ENCODE results near the gene KCNK10. TPM values are rescaled to one million over a fixed set of nuclear protein-coding genes. Genes with fewer than 3 reads are reported as not detected.
A peak's percentile ranks its signal among the peaks of the same experiment; 100 is the strongest.

Gene KCNK10
- total and polyA plus RNA-seq, 4 donors: 0.01 TPM; not detected in 3

GRCh38 chr14:88218119-88218915, 104.8 kb downstream of the KCNK10 start:
- H3K4me3 ChIP-seq: no peak overlapping the region
- H3K36me3 ChIP-seq (ENCODE audit: control insufficient read depth in 4 of 4, insufficient read depth in 4 of 4, low read length in 4 of 4): no peaks in the 10 kb centered on the region
- H3K4me1 ChIP-seq (ENCODE audit: control insufficient read depth in 5 of 5, insufficient read depth in 5 of 5, low read length in 5 of 5): no peaks in the 10 kb centered on the region
- no peak for TF ChIP-seq CTCF (IDR thresholded peaks at IDR 0.05; ENCODE audit: control extremely low read depth, extremely low read depth)
- H3K27ac ChIP-seq (ENCODE audit: low read depth in 1 of 2, low read length in 1 of 2): no peak overlapping the region
- no peak overlapping the region for H3K9ac ChIP-seq (ENCODE audit: insufficient read depth in 1 of 2, low read length in 2 of 2)
- no peak for DNase-seq
- WGBS, 2 donors: 58 to 78% methylated on average over 9 of the region's 9 CpGs
- ATAC-seq (ENCODE audit: insufficient read depth, low FRiP score): no peak
- H3K27me3 ChIP-seq (ENCODE audit: control insufficient read depth in 3 of 3, insufficient read depth in 3 of 3, low read length in 2 of 3): no peaks in the 10 kb centered on the region
- peaks cover 0 to 4% (median 3%) of the 10 kb centered on the region in 4 donors for H3K9me3 ChIP-seq (ENCODE audit: control insufficient read depth in 4 of 4, insufficient read depth in 3 of 4, low read length in 3 of 4)

- H3K4me3 ChIP-seq: no peak overlapping the region
- H3K27me3 ChIP-seq (ENCODE audit: control insufficient read depth in 3 of 3, insufficient read depth in 3 of 3, low read length in 2 of 3): peaks cover 0 to 3% (median 0%) of the 10 kb centered on the region in 3 donors
- H3K36me3 ChIP-seq (ENCODE audit: control insufficient read depth in 4 of 4, insufficient read depth in 4 of 4, low read length in 4 of 4): no peaks in the 10 kb centered on the region
- H3K9ac ChIP-seq (ENCODE audit: insufficient read depth in 1 of 2, low read length in 2 of 2): no peak overlapping the region
- TF ChIP-seq CTCF (IDR thresholded peaks at IDR 0.05; ENCODE audit: control extremely low read depth, extremely low read depth): no peak
- ATAC-seq (ENCODE audit: insufficient read depth, low FRiP score): no peak
- peaks cover 0 to 4% (median 0%) of the 10 kb centered on the region in 4 donors for H3K9me3 ChIP-seq (ENCODE audit: control insufficient read depth in 4 of 4, insufficient read depth in 3 of 4, low read length in 3 of 4)
- no peak overlapping the region for H3K27ac ChIP-seq (ENCODE audit: low read depth in 1 of 2, low read length in 1 of 2)
- no peaks in the 10 kb centered on the region for H3K4me1 ChIP-seq (ENCODE audit: control insufficient read depth in 5 of 5, insufficient read depth in 5 of 5, low read length in 5 of 5)
- no peak for DNase-seq
Measured at GRCh38 chr14:88212691-88213090, 110.4 kb downstream of the KCNK10 start.

GRCh38 chr14:88210426-88210825, 112.6 kb downstream of the KCNK10 start:
- ATAC-seq (ENCODE audit: insufficient read depth, low FRiP score): no peak
- TF ChIP-seq CTCF (IDR thresholded peaks at IDR 0.05; ENCODE audit: control extremely low read depth, extremely low read depth): no peak
- peaks cover 0 to 4% (median 0%) of the 10 kb centered on the region in 4 donors for H3K9me3 ChIP-seq (ENCODE audit: control insufficient read depth in 4 of 4, insufficient read depth in 3 of 4, low read length in 3 of 4)
- no peaks in the 10 kb centered on the region for H3K36me3 ChIP-seq (ENCODE audit: control insufficient read depth in 4 of 4, insufficient read depth in 4 of 4, low read length in 4 of 4)
- no peak overlapping the region for H3K9ac ChIP-seq (ENCODE audit: insufficient read depth in 1 of 2, low read length in 2 of 2)
- H3K4me3 ChIP-seq: no peak overlapping the region
- 67 to 81% methylated on average over 8 of the region's 8 CpGs for WGBS, 2 donors
- no peaks in the 10 kb centered on the region for H3K4me1 ChIP-seq (ENCODE audit: control insufficient read depth in 5 of 5, insufficient read depth in 5 of 5, low read length in 5 of 5)
- peaks cover 0 to 3% (median 0%) of the 10 kb centered on the region in 3 donors for H3K27me3 ChIP-seq (ENCODE audit: control insufficient read depth in 3 of 3, insufficient read depth in 3 of 3, low read length in 2 of 3)
- H3K27ac ChIP-seq (ENCODE audit: low read depth in 1 of 2, low read length in 1 of 2): no peak overlapping the region
- peak in 2 of 3 donors; percentile 18 to 19 for DNase-seq
